HG03060 (cell line): Measurements from ENCODE around the gene BAD.
"Not testable (repeated sequence)": the region's sequence is repeated elsewhere in the genome, so short reads cannot be mapped to it uniquely, and the experiment has no call there.

Experiments
- ATAC-seq: cut with Tn5 transposase; IDR thresholded peaks from one replicate; pipeline ENCODE4 v1.9.1; 2021; ENCODE audit warnings: low read depth, moderate number of reproducible peaks; ENCODE audit not compliant: unreplicated experiment

BAD gene

DNA sequence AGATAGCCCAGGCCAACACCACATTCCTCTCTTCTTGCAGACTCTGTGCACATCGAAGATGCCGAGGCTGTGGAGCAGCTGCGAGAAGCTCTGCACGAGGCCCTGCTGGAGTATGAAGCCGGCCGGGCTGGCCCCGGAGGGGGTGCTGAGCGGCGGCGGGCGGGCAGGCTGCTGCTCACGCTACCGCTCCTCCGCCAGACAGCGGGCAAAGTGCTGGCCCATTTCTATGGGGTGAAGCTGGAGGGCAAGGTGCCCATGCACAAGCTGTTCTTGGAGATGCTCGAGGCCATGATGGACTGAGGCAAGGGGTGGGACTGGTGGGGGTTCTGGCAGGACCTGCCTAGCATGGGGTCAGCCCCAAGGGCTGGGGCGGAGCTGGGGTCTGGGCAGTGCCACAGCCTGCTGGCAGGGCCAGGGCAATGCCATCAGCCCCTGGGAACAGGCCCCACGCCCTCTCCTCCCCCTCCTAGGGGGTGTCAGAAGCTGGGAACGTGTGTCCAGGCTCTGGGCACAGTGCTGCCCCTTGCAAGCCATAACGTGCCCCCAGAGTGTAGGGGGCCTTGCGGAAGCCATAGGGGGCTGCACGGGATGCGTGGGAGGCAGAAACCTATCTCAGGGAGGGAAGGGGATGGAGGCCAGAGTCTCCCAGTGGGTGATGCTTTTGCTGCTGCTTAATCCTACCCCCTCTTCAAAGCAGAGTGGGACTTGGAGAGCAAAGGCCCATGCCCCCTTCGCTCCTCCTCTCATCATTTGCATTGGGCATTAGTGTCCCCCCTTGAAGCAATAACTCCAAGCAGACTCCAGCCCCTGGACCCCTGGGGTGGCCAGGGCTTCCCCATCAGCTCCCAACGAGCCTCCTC lies 31.4 kb upstream of the BAD start:
- ATAC-seq, result not testable (repeated sequence)

DNA sequence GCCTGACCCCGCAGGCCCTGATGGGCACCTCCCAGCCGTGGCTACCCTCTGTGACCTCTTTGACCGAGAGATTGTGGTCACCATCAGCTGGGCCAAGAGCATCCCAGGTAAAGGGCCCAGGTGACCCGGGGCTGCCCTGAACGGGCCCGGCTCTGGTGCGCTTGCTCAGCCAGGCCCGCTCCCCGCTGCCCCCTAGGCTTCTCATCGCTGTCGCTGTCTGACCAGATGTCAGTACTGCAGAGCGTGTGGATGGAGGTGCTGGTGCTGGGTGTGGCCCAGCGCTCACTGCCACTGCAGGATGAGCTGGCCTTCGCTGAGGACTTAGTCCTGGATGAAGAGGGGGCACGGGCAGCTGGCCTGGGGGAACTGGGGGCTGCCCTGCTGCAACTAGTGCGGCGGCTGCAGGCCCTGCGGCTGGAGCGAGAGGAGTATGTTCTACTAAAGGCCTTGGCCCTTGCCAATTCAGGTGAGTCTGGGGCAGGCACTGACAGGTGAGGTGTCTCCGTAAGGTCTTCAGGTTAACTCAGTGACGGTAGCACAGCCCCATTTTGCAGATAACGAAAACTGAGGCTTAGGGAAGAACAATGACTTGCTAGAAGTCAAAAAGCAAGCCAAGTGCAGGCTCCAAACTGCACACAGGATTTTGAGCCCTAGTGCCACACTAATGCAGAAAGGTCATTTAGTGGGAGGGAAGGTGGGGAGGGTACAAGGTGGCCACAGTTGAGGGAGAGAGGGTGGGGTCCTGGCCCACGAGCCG lies 30.5 kb upstream of the BAD start:
- no peak for ATAC-seq

DNA sequence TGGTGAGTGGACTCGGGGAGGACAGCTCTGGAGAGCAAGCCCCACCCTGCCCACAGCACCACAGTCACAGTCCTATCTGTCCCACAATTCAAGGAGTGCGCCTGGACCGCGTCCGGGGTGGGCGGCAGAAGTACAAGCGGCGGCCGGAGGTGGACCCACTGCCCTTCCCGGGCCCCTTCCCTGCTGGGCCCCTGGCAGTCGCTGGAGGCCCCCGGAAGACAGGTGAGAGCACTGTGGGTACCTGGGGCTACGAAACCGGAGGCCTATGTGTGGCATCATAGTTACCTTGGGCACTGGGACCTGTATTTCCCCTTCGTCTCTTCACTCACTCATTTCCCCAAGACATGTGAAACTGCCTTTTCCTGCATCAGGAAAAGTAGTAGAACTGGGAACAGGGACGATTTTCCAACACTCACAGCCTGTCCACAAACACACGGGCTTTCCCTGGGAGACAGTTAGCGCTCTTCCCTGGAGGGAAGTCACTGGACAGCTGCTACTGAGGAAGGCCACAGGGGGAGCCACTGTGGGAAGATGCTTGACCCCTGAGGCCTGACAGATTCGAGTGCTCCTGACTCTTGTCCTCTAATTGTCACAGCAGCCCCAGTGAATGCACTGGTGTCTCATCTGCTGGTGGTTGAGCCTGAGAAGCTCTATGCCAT lies 29.8 kb upstream of the BAD start:
- no peak for ATAC-seq

DNA sequence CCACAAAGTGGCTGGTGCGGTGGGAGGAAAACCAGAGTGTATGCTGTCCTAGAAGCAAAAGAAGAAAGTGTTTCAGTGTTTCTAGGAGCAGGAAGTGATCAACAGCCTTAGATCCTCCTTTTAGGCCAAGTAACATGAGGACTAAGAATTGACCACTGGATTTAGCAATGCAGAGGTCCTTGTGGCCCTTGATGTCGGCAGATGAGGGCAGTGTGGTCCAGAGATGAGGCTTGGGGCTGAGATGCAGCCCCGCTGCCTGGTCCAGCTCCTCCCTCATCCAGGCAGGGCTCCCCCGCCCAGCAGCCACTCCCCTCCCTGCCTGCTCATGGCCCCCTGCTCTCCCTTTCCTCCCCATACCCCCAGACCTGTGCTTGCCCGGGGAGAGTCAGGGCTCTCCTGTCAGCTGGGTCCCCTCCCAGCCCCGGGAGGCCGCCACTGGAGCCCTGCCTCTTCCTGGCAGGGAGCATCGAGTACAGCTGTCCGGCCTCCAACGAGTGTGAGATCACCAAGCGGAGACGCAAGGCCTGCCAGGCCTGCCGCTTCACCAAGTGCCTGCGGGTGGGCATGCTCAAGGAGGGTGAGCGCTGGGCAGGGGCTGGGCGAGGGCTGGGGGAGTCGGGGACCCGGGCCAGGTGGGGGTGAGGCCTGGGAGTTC lies 29.2 kb upstream of the BAD start:
- no peak for ATAC-seq

DNA sequence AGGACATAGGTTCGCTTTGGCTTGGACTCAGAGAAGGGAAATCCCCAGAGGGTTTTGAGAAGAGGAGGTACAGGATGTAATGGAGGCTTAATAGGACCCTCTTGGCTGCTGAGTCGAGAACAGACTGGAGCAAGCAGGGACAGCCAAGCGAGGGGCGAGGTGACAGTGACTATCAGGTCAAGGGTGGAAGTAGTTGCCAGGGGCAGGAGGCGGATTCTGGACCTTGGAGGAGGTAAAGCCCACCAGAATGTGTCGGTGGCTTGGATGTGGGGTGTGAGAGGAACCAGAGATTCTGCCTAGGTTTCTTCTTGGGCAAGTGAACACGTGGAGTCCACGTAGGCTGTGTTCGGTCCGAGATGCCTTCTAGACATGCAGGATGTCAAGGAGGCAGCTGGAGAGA lies 28.5 kb upstream of the BAD start:
- ATAC-seq, result no peak

DNA sequence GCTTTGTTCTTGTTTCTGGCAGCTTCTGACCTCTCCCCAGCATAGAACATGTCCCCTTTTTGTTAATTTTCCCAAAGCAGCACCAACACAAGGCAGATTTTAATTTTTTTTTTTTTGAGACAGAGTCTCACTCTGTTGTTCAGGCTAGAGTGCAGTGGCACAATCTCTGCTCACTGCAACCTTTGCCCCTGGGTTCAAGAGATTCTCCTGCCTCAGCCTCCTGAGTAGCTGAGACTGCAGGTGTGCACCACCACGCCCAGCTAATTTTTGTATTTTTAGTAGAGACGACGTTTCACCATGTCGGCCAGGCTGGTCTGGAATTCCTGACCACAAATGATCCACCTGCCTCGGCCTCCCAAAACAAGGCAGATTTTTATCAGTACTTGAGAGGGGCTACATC lies 23.3 kb upstream of the BAD start:
- not testable (repeated sequence) for ATAC-seq

DNA sequence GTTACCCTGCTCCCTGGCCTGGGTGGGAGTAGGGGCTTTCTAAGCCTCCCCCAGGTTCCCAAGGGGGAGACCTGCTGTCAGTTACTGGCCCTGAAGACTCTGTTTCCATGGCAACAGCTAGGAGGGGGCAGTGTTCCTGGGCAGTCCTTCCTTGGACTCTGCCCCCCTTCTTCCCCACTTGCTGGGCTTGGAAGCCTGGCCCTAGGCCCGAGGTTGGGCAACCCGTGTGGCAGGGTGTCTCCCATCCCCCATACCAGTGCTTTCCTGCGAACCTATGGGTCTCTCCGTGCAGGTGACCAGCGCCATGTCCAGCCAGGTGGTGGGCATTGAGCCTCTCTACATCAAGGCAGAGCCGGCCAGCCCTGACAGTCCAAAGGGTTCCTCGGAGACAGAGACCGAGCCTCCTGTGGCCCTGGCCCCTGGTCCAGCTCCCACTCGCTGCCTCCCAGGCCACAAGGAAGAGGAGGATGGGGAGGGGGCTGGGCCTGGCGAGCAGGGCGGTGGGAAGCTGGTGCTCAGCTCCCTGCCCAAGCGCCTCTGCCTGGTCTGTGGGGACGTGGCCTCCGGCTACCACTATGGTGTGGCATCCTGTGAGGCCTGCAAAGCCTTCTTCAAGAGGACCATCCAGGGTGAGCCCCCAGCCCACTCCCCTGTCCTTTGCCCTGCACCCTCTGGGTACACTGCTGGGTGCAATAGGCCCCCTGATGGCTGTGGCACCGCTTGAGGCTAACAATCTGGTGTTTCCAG lies 22.6 kb upstream of the BAD start:
- ATAC-seq, result no peak

DNA sequence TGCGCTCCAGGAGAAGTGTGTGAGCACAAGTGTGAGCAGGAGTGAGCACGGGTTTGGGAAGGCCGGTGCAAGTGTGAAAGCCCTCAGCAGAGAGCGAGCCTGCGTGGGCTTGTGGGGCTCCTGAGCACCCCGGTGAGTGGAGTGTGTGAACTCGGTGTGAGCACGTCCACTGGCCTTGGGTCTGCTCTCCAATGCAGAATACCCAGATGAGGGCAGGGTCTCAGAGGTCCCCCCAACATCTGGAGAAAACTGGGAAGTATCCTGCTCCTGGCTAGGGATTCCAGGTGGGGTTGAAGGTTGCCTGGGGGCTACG lies 22.1 kb upstream of the BAD start:
- no peak for ATAC-seq

DNA sequence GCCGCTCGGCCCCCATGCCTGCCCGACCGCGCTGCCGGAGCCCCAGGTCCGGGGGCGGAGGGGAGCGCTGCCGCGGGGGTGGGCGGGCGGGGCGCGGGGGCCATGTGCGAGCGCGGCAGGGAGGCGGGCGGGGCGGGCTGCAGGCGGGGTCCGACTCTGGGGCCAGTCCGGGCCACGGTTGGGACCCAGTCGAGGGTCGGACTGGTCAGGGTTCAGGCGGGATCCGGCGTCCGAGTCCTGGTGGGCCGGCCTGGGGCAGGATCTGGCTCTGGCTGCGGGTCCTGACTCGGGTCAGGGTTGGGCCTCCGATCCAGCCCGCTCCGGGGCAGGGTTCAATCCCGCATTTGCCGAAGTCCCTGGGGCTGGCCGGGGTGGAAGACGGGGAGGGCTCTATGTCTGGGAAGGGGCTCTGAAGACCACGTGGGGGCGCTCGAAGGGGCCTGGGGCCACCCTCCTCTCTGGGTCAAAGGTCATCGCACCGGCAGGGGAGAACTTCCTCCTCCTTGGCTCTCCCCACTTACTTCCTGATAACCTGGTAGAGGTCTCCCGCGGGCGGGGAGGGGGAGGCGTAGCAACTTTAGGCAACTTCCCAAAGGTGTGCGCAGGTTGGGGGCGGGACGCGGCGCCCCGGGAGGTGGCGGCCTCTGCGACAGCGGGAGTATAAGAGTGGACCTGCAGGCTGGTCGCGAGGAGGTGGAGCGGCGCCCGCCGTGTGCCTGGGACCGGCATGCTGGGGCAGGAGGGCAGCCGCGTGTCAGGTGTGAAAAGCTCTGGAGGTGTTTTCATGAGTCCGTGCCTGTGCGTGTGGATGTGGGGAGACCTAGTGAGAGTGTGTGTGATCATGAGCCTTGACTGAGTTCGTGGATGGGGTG lies 21.5 kb upstream of the BAD start:
- no peak for ATAC-seq

DNA sequence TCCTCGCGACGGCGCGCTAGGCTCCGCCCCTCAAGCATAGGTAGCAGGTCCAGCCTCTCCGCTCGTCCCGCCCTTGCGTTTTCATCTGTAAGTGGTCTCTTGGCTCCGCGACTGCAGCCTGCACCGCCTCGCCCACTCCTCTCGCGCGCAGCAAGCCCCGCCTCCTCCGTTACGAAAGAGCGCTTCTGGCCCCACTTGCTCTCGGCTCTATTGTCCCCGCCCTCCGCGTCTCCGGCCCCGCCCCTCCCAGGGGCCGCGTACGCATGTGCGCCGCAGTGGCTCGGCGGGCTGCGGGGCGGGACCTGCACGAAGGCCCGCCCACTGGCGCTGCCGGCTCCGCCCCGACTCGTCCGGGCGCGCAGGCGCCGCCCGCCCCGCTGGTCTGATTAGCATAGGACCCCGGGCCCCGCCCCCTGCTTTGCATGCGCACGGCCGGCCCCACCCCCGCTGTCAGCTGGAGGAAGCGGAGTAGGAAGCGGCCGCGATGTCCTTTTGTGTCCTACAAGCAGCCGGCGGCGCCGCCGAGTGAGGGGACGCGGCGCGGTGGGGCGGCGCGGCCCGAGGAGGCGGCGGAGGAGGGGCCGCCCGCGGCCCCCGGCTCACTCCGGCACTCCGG lies 20.7 kb upstream of the BAD start, which contains the start of gene ESRRA:
TSS of gene ESRRA (plus strand) at position 450 of the 616 bp plus-strand sequence. CDS start 1,656 bp downstream, outside the sequence.
- peak; percentile 51 for ATAC-seq

DNA sequence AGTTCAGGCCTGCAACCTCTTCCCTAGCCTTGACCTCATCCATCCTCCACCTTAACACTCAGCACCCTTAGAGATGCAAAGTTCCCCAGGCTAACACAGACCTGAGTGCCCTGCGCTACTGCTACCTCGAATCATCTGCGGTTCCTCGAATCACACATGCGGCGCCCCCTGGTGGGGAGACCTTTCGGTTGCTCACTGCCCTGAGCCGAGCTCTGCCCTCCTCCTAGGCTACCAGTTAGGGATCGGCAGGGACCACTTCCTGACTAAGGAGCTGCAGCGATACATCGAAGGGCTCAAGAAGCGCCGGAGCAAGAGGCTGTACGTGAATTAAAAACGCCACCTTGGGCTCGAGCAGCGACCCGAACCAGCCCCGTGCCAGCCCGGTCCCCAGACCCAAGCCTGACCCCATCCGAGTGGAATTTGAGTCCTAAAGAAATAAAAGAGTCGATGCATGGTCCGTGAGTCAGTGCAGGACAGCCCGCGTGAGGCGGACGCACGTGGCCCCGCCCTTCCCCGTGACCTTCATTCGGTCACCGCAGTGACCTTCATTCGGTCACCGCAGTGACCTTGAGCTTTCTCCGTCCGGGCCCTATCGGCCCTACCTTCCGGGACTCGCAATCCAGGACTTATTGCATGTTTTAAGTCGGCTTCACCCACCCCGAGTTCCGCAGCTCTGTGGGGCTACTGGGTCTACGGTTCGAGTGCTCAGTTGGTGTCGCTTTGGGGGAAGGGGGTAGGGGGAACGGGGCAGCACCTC lies 20.0 kb upstream of the BAD start:
- ATAC-seq, result peak; percentile 25

DNA sequence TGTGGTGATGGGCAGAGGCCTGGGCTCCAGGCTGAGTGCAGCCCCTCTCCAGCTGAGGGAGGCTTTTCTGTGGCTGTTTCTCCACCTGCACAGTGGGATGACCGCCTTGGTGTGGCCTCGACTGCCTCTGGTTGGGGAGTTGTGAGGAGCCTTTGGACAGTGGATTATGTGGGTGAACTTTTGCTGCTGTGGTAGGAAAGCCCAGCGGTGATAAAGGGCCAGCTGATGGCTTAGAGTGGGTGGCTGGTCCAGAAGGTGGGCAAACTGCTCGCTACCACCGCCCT lies 19.5 kb upstream of the BAD start:
- ATAC-seq, result no peak

DNA sequence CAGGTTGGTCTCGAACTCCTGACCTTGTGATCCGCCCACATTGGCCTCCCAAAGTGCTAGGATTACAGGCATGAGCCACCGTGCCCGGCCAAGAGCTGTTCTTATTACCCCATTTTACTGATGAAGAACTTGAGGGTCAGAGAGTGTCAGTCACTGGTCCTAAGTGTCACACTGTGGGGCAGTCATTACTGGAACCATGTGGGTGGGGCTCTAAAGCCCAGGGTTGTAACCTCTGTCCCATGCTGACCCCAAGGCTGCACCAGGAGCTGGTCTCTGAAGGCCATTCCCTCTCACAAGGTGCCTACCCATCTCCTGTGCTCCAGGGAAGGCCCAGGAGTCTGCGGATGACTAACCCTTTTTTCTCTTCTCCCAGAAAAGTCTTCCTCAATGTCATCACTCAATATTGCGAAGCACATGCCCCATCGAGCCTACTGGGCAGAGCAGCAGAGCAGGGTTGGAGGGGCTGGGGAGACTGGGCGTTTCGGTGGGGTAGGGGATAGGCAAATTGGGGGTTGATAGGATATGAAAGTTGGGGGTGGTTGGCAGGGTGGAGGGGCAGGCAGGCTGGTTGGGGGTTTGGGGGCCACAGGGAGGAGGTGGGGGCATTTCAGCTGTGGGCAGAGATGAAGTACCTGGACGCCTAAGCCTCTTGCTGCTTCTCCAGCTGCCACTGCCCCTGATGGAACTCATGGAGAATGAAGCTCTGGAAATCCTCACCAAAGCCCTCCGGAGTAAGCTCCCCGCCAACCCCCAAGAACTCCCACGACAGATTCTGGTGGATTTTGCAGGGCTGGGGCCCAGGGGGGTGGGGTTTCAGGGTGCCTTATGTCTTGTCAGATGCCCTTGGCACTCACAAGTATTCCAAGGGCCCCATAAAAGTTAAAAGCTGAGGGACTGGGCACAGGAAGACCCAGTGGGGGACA lies 18.9 kb upstream of the BAD start:
- ATAC-seq, result no peak

DNA sequence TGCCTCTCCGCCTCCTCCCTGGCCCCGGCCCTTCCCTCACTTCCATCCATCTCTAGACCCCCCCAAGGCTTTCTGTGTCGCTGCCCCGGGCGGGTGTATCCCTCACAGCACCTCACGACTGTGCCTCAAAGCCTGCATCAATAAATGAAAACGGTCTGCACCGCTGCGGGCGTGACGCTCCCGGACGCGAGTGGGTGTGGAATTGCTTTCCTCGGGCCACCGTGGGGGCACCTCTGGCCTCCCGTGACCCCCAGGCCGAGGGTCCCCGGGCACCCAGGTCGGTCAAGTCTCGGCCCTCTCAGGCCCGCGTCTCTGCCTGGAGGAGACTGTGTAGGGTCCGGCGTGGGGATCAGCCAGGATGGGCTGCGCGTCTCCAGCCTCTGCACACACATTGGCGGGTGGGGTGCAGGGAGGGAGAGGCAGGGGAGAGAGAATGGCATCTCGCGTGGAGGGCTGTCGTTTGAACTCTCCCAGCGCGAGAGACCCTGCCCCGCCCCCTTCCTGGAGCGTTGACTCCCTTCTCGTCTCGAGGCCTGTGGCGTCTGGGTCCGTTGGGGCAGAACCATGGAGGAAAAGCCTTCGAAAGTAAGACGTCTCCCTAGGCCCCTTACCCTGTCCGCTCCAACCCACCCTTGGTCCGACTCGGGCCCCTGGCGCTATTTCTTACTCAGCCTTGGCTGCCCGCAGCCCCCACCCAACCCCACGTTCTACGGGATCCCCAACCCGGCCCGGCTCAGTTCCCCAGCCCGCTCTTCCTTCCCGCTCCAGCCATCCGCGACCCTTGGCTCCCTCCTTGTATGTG lies 15.6 kb upstream of the BAD start, which contains the start of gene CATSPERZ:
TSS of gene CATSPERZ (plus strand) at position 512 of the 802 bp plus-strand sequence. CDS start at position 565, 53 bp downstream.
- no peak for ATAC-seq

DNA sequence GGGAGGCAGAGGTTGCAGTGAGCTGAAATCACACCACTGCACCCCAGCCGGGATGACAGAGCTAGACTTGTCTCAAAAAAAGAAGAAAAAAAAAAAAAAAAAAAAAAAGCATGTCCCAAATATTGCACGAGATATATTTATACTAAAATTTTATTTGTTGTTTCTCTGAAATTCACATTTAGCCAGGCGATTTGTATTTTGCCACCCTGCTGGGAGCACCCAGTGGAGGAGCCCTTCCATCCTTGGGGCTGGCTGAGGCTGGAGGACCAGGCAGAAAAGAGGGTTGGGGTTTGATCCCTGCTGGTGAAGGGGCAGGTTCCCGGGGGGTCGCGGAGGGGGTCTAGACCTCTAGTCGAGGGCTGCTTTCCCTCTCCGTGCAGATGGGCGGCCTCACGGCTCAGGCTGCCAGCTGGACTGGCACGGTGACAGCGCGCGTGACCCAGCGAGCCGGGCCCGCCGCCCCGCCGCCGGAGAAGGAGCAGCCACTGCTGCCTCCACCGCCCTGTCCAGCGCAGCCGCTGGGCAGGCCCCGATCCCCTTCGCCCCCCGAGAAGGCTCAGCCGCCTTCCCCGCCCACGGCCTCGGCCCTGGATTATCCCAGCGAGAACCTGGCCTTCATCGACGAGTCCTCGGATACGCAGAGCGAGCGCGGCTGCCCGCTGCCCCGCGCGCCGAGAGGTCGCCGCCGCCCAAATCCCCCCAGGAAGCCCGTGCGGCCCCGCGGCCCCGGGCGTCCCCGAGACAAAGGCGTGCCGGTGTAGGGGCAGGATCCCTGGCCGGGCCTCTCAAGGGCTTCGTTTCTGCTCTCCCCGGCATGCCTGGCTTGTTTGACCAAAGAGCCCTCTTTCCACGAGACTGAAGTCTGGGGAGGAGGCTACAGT lies 14.7 kb upstream of the BAD start:
- ATAC-seq, result no peak
